ENCODE results near the gene KRTAP2-1.
"Not testable (repeated sequence)": the region's sequence is repeated elsewhere in the genome, so short reads cannot be mapped to it uniquely, and the experiment has no call there.

Gene KRTAP2-1

GRCh38 chr17:41061964-41062363 lies 14.8 kb upstream of the KRTAP2-1 start:
- DNase-seq (ENCODE audit: low read depth): no peak
- TF ChIP-seq CTCF (IDR thresholded peaks at IDR 0.05; ENCODE audit: insufficient read depth, low read depth, low read length, missing control alignments): no peak
- no peak overlapping the region for H3K4me3 ChIP-seq (ENCODE audit: low read depth, low read length)

- TF ChIP-seq CTCF (IDR thresholded peaks at IDR 0.05; ENCODE audit: insufficient read depth, low read depth, low read length, missing control alignments): no peak
- DNase-seq (ENCODE audit: low read depth): no peak
- H3K4me3 ChIP-seq (ENCODE audit: low read depth, low read length): no peak within 1 kb of the TSS
Measured at GRCh38 chr17:41060052-41060604, 13.0 kb upstream of the KRTAP2-1 start, which contains the start of gene KRTAP2-3. Gene KRTAP2-3 (minus strand): TSS chr17:41060114. CDS start chr17:41060050, 64 bp downstream.

GRCh38 chr17:41059276-41060051 lies 12.3 kb upstream of the KRTAP2-1 start:
- H3K4me3 ChIP-seq (ENCODE audit: low read depth, low read length); DNase-seq (ENCODE audit: low read depth): not testable (repeated sequence)

GRCh38 chr17:41058741-41059140 lies 11.6 kb upstream of the KRTAP2-1 start:
- TF ChIP-seq CTCF (IDR thresholded peaks at IDR 0.05; ENCODE audit: insufficient read depth, low read depth, low read length, missing control alignments): no peak
- DNase-seq (ENCODE audit: low read depth): no peak
- no peak overlapping the region for H3K4me3 ChIP-seq (ENCODE audit: low read depth, low read length)

GRCh38 chr17:41057547-41057946 lies 10.4 kb upstream of the KRTAP2-1 start:
- H3K4me3 ChIP-seq (ENCODE audit: low read depth, low read length): no peak overlapping the region
- TF ChIP-seq CTCF (IDR thresholded peaks at IDR 0.05; ENCODE audit: insufficient read depth, low read depth, low read length, missing control alignments): no peak
- no peak for DNase-seq (ENCODE audit: low read depth)

- not testable (repeated sequence) for DNase-seq (ENCODE audit: low read depth)
Measured at GRCh38 chr17:41055130-41055529, 8.0 kb upstream of the KRTAP2-1 start, which contains the start of gene KRTAP2-2. Gene KRTAP2-2 (minus strand): TSS chr17:41055230. CDS start chr17:41055211, 19 bp downstream.

GRCh38 chr17:41054556-41054955 lies 7.4 kb upstream of the KRTAP2-1 start:
- not testable (repeated sequence) for DNase-seq (ENCODE audit: low read depth); H3K4me3 ChIP-seq (ENCODE audit: low read depth, low read length)

More at GRCh38 chr17:41055130-41055529, 8.0 kb upstream of the KRTAP2-1 start, which contains the start of gene KRTAP2-2:
- not testable (repeated sequence) for H3K4me3 ChIP-seq (ENCODE audit: low read depth, low read length)

- DNase-seq (ENCODE audit: low read depth): no peak
- no peak overlapping the region for H3K4me3 ChIP-seq (ENCODE audit: low read depth, low read length)
- no peak for TF ChIP-seq CTCF (IDR thresholded peaks at IDR 0.05; ENCODE audit: insufficient read depth, low read depth, low read length, missing control alignments)
Measured at GRCh38 chr17:41054025-41054424, 6.9 kb upstream of the KRTAP2-1 start.
